ENCODE data around the gene VAPB. TPM values are rescaled to one million over a fixed set of nuclear protein-coding genes. Genes with fewer than 3 reads are reported as not detected.

VAPB gene
- total and polyA plus RNA-seq, 2 of the 4 experiments (the other 2 are of a cell fraction), result 9.1 to 26.0 TPM

DNA sequence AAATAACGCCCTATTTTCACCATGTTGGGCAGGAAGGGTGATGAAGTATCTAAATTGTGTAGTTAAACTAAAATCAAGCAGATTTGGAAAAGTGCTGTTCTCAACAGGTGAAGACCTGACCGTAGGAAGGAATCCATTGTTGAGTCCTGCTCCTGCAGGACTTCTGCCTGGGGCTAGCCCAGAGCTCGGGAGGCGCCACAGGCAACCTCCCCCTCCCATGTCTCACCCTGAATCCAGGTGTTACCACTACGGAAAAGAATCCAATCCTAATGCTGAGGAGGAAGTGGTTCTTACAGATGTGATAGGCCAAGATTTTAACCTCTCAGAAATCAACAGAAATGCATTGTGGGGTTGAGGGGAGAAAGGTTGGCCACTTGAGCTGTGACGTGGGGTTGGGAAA is 49.3 kb upstream of the VAPB start:
- no peak overlapping the region for H4K91ac ChIP-seq (ENCODE audit: insufficient read depth, low read depth, low read length)
- WGBS, 2 experiments (ENCODE audit: extremely low coverage in 2 of 2, insufficient read length in 1 of 2), result no CpG with 5 or more reads among the region's 6 CpGs
- no peak overlapping the region for H2BK120ac ChIP-seq (ENCODE audit: low read depth, low read length)
- H3K4ac ChIP-seq (ENCODE audit: low read depth, low read length), result no peak overlapping the region
- ATAC-seq (ENCODE audit: low read depth) (no peak), DNase-seq (no peak)
- H3K9me1 ChIP-seq (ENCODE audit: insufficient read depth, low read length), result peaks cover 27% of the 10 kb centered on the region
- no peak overlapping the region for H2AK5ac ChIP-seq (ENCODE audit: low read depth, low read length)
- H3K27ac ChIP-seq (ENCODE audit: insufficient read depth, low read length), result no peak overlapping the region
- no peak overlapping the region for H3K56ac ChIP-seq (ENCODE audit: extremely low read depth, insufficient read depth, low read length)
- CTCF ChIA-PET, result no interaction called here
- intact Hi-C loops (cut with micrococcal nuclease) (no loop called here), dilution Hi-C loops (cut with HindIII; ENCODE audit: low sequenced_read_pairs, unreplicated experiment) (no loop called here), in situ Hi-C loops (cut with MboI; ENCODE audit: low sequenced_read_pairs) (no loop called here)
- no TSS peak for BruUV-seq (replicated peaks)
- H3K79me1 ChIP-seq (ENCODE audit: low read depth in 1 of 2, low read length in 2 of 2), result peaks cover 58 to 79% of the 10 kb centered on the region in 2 experiments
- no peak overlapping the region for H2AFZ ChIP-seq (replicated peaks; ENCODE audit: low read length, poor library complexity)
- no peaks in the 10 kb centered on the region for H3K27me3 ChIP-seq (ENCODE audit: control insufficient read depth, insufficient read depth, low read length)
- no peak overlapping the region for H3K4me2 ChIP-seq (ENCODE audit: low read depth, low read length)
- no peak overlapping the region for H3K9ac ChIP-seq (ENCODE audit: low read depth, low read length)
- no peak overlapping the region for H2BK15ac ChIP-seq (ENCODE audit: low read depth, low read length)
- TF ChIP-seq RCOR1 (IDR thresholded peaks at IDR 0.05; ENCODE audit: insufficient replicate concordance, low read length) (no peak), CHD1 (IDR thresholded peaks at IDR 0.05; ENCODE audit: low read depth, low read length) (no peak), SMC3 (IDR thresholded peaks at IDR 0.05; ENCODE audit: low read depth, low read length) (no peak), BHLHE40 (IDR thresholded peaks at IDR 0.05; ENCODE audit: low read depth, low read length) (no peak), FOS (IDR thresholded peaks at IDR 0.05; ENCODE audit: low read depth, low read length) (no peak), CTCF (conservative IDR thresholded peaks at IDR 0.05; ENCODE audit: low read depth, low read length) (no peak), POLR2A (IDR thresholded peaks at IDR 0.05; ENCODE audit: low read depth, low read length) (no peak)
- TF ChIP-seq, protein P1, sequence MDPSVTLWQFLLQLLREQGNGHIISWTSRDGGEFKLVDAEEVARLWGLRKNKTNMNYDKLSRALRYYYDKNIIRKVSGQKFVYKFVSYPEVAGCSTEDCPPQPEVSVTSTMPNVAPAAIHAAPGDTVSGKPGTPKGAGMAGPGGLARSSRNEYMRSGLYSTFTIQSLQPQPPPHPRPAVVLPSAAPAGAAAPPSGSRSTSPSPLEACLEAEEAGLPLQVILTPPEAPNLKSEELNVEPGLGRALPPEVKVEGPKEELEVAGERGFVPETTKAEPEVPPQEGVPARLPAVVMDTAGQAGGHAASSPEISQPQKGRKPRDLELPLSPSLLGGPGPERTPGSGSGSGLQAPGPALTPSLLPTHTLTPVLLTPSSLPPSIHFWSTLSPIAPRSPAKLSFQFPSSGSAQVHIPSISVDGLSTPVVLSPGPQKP (IDR thresholded peaks at IDR 0.05; ENCODE audit: borderline replicate concordance, low read depth, low read length), result no peak
- no peak overlapping the region for H2AK9ac ChIP-seq (replicated peaks; ENCODE audit: low read depth, low read length, poor library complexity)
- peaks cover 19% of the 10 kb centered on the region for H3K4me1 ChIP-seq (ENCODE audit: control insufficient read depth, insufficient read depth, low read length)
- H3K4me3 ChIP-seq (ENCODE audit: insufficient read depth, low read depth, low read length), result no peak overlapping the region
- H2BK20ac ChIP-seq (ENCODE audit: low read depth, low read length), result no peak overlapping the region
- POLR2A ChIA-PET (ENCODE audit: unreplicated experiment), result no interaction called here
- H4K20me1 ChIP-seq (ENCODE audit: insufficient read depth, low read length), result peaks cover 31% of the 10 kb centered on the region; the same call in 1 of the 2 replicates
- H3K23ac ChIP-seq (ENCODE audit: low read depth, low read length), result no peak overlapping the region
- H3K18ac ChIP-seq (ENCODE audit: low read depth, low read length), result no peak overlapping the region
- H2BK5ac ChIP-seq (ENCODE audit: low read depth, low read length, poor library complexity, severe bottlenecking), result no peak overlapping the region
- H4K8ac ChIP-seq (ENCODE audit: low read depth in 2 of 2, low read length in 2 of 2), result no peak overlapping the region
- peaks cover 2% of the 10 kb centered on the region; the same call in 1 of the 2 replicates for H3K36me3 ChIP-seq (ENCODE audit: control insufficient read depth, insufficient read depth, low read length)
- no peaks in the 10 kb centered on the region for H3K9me3 ChIP-seq (ENCODE audit: control insufficient read depth, insufficient read depth, low read length)
- peak overlapping the region; percentile 35; the same call in 1 of the 2 replicates for H3K14ac ChIP-seq (replicated peaks; ENCODE audit: low read depth, low read length)
- no peak overlapping the region for H4K5ac ChIP-seq (ENCODE audit: low read depth, low read length)

Data from IMR-90 (cell line).